ENCODE data around the gene EML1.

DNA sequence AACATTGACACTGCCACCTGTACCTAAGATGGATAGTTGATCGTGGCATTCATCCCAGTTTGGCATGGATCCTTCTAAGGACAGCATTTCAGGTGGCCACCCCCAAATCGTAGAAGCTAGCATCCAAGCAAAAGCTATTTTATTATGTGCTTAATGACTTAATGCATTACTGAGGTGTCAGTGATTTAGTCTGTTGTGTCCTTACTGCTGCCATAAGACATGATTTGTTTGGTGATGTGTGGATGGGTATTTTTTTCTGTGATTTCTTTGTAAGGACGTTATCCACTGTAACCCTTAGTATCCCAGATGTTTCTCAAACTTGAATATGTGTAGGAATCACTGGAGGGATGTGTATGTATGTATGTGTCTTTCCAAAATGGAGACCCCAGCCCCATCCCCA lies 190.8 kb downstream of the EML1 start:
- TF ChIP-seq, protein P1, sequence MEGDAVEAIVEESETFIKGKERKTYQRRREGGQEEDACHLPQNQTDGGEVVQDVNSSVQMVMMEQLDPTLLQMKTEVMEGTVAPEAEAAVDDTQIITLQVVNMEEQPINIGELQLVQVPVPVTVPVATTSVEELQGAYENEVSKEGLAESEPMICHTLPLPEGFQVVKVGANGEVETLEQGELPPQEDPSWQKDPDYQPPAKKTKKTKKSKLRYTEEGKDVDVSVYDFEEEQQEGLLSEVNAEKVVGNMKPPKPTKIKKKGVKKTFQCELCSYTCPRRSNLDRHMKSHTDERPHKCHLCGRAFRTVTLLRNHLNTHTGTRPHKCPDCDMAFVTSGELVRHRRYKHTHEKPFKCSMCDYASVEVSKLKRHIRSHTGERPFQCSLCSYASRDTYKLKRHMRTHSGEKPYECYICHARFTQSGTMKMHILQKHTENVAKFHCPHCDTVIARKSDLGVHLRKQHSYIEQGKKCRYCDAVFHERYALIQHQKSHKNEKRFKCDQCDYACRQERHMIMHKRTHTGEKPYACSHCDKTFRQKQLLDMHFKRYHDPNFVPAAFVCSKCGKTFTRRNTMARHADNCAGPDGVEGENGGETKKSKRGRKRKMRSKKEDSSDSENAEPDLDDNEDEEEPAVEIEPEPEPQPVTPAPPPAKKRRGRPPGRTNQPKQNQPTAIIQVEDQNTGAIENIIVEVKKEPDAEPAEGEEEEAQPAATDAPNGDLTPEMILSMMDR (conservative IDR thresholded peaks at IDR 0.05; ENCODE audit: low read length), result no peak
- no peak for TF ChIP-seq EZH2phosphoT487 (IDR thresholded peaks at IDR 0.05; ENCODE audit: borderline replicate concordance, low read depth, low read length)
